GM23248 (cell line): ENCODE measurements around the gene FAM156B.
"Not testable (repeated sequence)": the region's sequence is repeated elsewhere in the genome, so short reads cannot be mapped to it uniquely, and the experiment has no call there.

Experiments used
- EZH2 ChIP-seq: fragments of 200-600 bp; sonication (generic); IDR thresholded peaks from 2 replicates; pipeline ENCODE4 v1.6.1; 2018; ENCODE audit warnings: antibody characterized with exemption, mild to moderate bottlenecking; ENCODE audit not compliant: insufficient read depth, poor library complexity, severe bottlenecking
- EZH2phosphoT487 ChIP-seq: fragments of 200-600 bp; sonication (generic); IDR thresholded peaks from 2 replicates; pipeline ENCODE4 v1.6.1; 2018; ENCODE audit warnings: antibody characterized with exemption, moderate library complexity, mild to moderate bottlenecking, low read depth; ENCODE audit not compliant: insufficient read depth

- TF ChIP-seq EZH2, EZH2phosphoT487: not testable (repeated sequence)
Observed at GRCh38 chrX:52876386-52876785, 20.7 kb upstream of the FAM156B start.
